ENCODE measurements around the gene PCDHA6. TPM values are rescaled to one million over a fixed set of nuclear protein-coding genes. Genes with fewer than 3 reads are reported as not detected.

PCDHA6 gene, protein sequence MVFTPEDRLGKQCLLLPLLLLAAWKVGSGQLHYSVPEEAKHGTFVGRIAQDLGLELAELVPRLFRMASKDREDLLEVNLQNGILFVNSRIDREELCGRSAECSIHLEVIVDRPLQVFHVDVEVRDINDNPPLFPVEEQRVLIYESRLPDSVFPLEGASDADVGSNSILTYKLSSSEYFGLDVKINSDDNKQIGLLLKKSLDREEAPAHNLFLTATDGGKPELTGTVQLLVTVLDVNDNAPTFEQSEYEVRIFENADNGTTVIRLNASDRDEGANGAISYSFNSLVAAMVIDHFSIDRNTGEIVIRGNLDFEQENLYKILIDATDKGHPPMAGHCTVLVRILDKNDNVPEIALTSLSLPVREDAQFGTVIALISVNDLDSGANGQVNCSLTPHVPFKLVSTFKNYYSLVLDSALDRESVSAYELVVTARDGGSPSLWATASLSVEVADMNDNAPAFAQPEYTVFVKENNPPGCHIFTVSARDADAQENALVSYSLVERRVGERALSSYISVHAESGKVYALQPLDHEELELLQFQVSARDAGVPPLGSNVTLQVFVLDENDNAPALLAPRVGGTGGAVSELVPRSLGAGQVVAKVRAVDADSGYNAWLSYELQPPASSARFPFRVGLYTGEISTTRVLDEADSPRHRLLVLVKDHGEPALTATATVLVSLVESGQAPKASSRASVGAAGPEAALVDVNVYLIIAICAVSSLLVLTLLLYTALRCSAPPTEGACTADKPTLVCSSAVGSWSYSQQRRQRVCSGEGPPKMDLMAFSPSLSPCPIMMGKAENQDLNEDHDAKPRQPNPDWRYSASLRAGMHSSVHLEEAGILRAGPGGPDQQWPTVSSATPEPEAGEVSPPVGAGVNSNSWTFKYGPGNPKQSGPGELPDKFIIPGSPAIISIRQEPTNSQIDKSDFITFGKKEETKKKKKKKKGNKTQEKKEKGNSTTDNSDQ
- total RNA-seq, result 0.88 TPM

GRCh38 chr5:140827704-140828361 is at the start of gene PCDHA6:
TSS of gene PCDHA6 (plus strand) at chr5:140827960. CDS start at chr5:140828092, 132 bp downstream.

GRCh38 chr5:140785905-140786686 is 41.7 kb upstream of the PCDHA6 start, which contains the start of gene PCDHA1:
TSS of gene PCDHA1 (plus strand) at chr5:140786140.

GRCh38 chr5:140794595-140795258 is 33.0 kb upstream of the PCDHA6 start, which contains the start of gene PCDHA2:
TSS of gene PCDHA2 (plus strand) at chr5:140794852.

DNA sequence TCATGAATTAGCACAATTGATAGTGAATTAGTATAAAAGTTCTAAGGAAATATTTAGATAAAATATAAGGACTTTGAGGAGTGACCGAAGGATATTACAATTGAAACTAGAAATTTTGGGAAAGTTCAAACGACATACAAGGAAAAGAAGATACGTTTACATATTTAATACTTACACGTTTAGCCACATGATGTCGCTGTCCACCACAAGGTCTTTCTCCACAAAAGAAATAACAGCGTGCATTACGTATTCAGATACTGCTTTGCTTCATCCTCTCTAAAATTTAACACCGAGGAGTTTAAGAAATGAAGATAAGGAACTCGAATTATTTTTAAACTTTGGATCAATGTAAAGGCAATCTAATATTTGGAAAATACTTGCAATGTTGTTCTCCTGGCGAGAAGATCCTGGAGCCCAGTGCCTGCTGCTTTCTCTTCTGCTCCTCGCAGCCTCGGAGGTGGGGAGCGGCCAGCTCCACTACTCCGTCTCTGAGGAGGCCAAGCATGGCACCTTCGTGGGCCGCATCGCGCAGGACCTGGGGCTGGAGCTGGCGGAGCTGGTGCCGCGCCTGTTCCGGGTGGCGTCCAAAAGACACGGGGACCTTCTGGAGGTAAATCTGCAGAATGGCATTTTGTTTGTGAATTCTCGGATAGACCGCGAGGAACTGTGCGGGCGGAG is 26.8 kb upstream of the PCDHA6 start, which contains the start of gene PCDHA3:
PCDHA3 (plus strand) TSS at position 242 of the 678 bp plus-strand sequence.

GRCh38 chr5:140806834-140807775 is 20.7 kb upstream of the PCDHA6 start, which contains the start of gene PCDHA4:
TSS of gene PCDHA4 (plus strand) at chr5:140807068.

DNA sequence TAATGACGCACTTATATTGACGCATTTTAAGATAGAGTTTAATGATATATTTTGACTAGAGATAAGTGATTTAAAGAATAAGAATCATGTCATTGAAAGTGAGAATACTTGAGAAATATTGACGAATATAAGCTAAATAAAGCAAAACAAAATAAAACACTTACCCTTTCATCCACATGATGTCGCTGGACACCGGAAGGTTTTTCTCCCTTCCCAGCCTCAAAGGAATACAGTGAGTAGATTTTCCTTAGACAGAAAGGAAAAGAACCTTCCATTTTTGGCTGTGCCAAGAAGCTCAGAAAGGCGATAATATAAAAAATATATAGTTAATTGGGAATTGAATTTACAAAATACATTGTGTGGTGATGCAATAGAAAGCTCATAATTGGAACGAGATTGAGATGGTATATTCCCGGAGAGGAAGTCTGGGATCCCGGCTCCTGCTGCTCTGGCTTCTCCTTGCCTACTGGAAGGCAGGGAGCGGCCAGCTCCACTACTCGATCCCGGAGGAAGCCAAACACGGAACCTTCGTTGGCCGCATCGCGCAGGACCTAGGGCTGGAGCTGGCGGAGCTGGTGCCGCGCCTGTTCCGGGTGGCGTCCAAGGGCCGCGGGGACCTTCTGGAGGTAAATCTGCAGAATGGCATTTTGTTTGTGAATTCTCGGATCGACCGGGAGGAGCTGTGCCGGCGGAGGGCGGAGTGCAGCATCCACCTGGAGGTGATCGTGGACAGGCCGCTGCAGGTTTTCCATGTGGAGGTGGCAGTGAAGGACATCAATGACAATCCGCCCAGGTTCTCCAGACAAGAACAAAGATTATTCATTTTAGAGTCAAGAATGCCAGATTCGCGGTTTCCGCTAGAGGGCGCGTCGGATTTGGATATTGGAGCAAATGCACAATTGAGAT is 6.1 kb upstream of the PCDHA6 start, which contains the start of gene PCDHA5:
PCDHA5 (plus strand) TSS at position 239 of the 906 bp plus-strand sequence.

DNA sequence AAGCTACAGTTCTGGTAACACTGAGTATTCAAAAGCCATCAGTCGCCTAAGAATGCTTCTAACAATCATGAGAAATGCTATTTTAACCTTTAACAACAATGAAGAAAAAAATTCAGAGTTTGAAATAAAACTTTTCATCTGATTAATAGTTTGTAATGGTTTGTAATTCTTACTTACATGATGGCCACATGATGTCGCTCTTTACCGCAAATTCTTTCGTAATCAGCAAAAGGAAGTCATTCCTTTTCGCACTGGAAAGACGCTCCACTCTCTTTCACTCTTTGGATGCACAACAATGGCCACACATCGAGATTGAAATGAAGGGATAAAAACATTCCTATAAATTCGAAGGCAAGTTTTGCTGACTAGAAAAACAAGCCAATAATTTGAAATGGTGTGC is 6.2 kb downstream of the PCDHA6 start, which contains the start of gene PCDHA7:
PCDHA7 (plus strand) TSS at position 277 of the 400 bp plus-strand sequence; CDS start at position 392, 115 bp downstream.

DNA sequence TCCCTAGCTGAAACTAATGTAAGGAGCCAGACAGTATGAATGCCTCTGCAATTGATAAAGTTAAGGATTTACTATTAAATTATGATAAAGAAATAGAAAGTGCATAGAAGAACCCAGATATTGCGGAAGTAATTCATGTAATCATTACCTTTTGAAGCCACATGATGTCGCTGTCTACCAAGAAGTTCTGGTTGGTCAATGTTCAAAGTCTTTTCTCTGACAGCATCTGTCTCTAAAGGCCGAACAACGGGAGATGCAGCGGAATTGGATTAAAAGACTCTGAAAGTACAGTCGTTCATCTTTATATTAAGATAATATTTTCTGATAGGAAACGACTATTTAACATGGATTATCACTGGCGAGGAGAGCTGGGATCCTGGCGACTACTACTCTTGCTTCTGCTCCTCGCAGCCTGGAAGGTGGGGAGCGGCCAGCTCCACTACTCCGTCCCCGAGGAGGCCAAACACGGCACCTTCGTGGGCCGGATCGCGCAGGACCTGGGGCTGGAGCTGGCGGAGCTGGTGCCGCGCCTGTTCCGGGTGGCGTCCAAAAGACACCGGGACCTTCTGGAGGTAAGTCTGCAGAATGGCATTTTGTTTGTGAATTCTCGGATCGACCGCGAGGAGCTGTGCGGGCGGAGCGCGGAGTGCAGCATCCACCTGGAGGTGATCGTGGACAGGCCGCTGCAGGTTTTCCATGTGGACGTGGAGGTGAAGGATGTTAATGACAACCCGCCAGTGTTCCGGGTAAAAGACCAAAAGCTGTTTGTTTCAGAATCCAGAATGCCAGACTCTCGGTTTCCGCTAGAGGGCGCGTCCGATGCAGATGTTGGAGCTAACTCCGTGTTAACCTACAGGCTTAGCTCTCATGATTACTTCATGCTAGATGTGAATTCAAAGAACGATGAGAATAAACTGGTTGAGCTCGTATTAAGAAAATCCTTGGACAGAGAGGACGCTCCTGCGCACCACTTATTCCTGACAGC is 13.5 kb downstream of the PCDHA6 start, which contains the start of gene PCDHA8:
PCDHA8 (plus strand) TSS at position 210 of the 985 bp plus-strand sequence; CDS start at position 345, 135 bp downstream.

DNA sequence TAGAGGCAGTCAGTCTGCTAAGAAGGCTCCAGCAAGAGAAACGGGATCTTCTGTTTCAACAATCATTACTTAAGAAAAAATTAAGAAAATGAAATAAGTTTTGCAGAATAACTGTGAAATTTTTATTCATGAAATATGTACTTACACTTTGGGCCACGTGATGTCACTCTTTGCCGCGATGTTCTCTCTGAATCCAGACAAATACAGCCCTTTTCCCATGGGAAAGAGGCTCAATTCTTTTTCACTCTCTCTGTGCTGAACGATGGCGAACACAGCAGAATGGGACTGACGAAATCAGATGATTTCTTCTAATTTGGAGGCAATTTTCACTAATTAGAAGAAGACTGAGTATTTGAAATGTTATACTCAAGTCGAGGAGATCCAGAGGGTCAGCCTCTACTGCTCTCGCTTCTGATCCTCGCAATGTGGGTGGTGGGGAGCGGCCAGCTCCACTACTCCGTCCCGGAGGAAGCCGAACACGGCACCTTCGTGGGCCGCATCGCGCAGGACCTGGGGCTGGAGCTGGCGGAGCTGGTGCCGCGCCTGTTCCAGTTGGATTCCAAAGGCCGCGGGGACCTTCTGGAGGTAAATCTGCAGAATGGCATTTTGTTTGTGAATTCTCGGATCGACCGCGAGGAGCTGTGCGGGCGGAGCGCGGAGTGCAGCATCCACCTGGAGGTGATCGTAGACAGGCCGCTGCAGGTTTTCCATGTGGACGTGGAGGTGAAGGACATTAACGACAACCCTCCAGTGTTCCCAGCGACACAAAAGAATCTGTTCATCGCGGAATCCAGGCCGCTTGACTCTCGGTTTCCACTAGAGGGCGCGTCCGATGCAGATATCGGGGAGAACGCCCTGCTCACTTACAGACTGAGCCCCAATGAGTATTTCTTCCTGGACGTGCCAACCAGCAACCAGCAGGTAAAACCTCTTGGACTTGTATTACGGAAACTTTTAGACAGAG is 20.7 kb downstream of the PCDHA6 start, which contains the start of gene PCDHA9:
PCDHA9 (plus strand) TSS at position 244 of the 964 bp plus-strand sequence; CDS start at position 358, 114 bp downstream.

DNA sequence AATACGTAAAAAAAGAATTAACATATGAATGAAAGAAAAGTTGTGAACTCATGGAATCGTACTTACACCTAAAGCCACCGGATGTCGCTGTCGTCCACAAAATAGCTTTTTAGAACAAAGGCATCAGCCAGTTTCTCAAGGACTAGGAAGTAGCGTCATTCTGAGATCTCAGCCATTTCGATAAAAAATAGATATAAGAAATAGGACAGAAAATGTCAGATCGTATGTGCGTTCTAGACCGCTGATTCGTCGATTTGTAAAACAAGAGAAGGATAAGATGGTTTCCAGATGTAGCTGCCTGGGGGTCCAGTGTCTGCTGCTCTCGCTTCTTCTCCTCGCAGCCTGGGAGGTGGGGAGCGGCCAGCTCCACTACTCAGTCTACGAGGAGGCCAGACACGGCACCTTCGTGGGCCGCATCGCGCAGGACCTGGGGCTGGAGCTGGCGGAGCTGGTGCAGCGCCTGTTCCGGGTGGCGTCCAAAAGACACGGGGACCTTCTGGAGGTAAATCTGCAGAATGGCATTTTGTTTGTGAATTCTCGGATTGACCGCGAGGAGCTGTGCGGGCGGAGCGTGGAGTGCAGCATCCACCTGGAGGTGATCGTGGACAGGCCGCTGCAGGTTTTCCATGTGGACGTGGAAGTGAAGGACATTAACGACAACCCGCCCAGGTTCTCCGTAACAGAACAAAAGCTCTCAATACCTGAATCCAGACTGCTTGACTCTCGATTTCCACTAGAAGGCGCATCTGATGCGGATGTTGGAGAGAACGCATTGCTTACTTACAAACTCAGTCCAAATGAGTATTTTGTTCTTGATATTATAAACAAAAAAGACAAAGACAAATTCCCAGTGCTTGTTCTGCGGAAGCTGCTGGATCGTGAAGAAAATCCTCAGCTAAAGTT is 28.3 kb downstream of the PCDHA6 start, which contains the start of gene PCDHA10:
PCDHA10 (plus strand) TSS at position 126 of the 903 bp plus-strand sequence; CDS start at position 278, 152 bp downstream.

DNA sequence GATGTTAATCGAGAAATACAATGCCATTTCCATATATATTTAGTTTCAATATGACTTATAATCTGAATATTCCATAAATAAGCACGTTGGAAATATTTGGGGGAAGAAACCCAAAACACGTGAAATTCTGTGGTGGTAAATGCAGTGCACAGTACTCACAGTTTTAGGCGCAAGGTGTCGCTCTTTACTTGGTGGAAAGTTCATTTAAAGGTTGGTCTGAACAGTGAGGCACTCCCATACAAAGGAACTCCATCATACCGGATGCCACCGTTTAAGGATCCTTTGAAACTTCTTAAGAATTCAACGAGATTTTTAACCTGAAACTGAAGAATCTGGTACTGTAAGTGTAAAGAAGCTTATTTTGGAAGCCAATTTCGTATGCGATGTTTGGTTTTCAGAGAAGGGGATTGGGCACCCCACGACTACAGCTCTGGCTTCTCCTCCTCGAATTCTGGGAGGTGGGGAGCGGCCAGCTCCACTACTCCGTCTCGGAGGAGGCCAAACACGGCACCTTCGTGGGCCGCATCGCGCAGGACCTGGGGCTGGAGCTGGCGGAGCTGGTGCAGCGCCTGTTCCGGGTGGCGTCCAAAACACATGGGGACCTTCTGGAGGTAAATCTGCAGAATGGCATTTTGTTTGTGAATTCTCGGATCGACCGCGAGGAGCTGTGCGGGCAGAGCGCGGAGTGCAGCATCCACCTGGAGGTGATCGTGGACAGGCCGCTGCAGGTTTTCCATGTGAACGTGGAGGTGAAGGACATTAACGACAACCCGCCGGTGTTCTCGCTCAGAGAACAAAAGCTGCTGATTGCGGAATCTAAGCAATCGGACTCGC is 41.2 kb downstream of the PCDHA6 start, which contains the start of gene PCDHA11:
PCDHA11 (plus strand) TSS at position 237 of the 834 bp plus-strand sequence; CDS start at position 384, 147 bp downstream.

